GM23248 (cell line): ENCODE data around the gene PLCZ1. TPM values are rescaled to one million over a fixed set of nuclear protein-coding genes. Genes with fewer than 3 reads are reported as not detected.

Source experiments
- DNase-seq: peaks from one replicate; pipeline ENCODE4 v3.0.0-alpha.2; 2015
- H2AFZ ChIP-seq: fragments of 200-600 bp; sonication (generic); 2 replicates; pipeline ENCODE4 v1.6.1; 2016; ENCODE audit warnings: antibody characterized with exemption
- H3F3A ChIP-seq: fragments of 200-600 bp; sonication (generic); 2 replicates; pipeline ENCODE4 v1.6.1; 2016; ENCODE audit warnings: mild to moderate bottlenecking, antibody characterized with exemption, mixed run types; ENCODE audit not compliant: insufficient read depth
- H3K27ac ChIP-seq: fragments of 200-600 bp; sonication (generic); 2 replicates; pipeline ENCODE4 v1.5.1; 2016; ENCODE audit warnings: mild to moderate bottlenecking
- H3K27me3 ChIP-seq: fragments of 200-600 bp; sonication (generic); replicated peaks from 2 replicates; pipeline ENCODE4 v1.6.1; 2016; ENCODE audit warnings: mild to moderate bottlenecking; ENCODE audit not compliant: insufficient read depth
- H3K36me3 ChIP-seq: fragments of 200-600 bp; sonication (generic); 2 replicates; pipeline ENCODE4 v1.6.1; 2016; ENCODE audit warnings: low read depth, mild to moderate bottlenecking
- H3K4me1 ChIP-seq: fragments of 200-600 bp; sonication (generic); 2 replicates; pipeline ENCODE4 v1.6.1; 2016; ENCODE audit warnings: mild to moderate bottlenecking; ENCODE audit not compliant: insufficient read depth
- H3K4me2 ChIP-seq: fragments of 200-600 bp; sonication (generic); one replicate; pipeline ENCODE4 v1.6.1; 2016; ENCODE audit warnings: mild to moderate bottlenecking; ENCODE audit not compliant: unreplicated experiment
- H3K4me3 ChIP-seq: fragments of 200-600 bp; sonication (generic); 2 replicates; pipeline ENCODE4 v1.5.1; 2016; ENCODE audit warnings: mild to moderate bottlenecking
- H3K79me2 ChIP-seq: fragments of 200-600 bp; sonication (generic); 2 replicates; pipeline ENCODE4 v1.6.1; 2016; ENCODE audit warnings: mild to moderate bottlenecking; ENCODE audit not compliant: insufficient read depth
- H3K9ac ChIP-seq: fragments of 200-600 bp; sonication (generic); 2 replicates; pipeline ENCODE4 v1.6.1; 2016; ENCODE audit warnings: mild to moderate bottlenecking
- H3K9me2 ChIP-seq: fragments of 200-600 bp; sonication (generic); 2 replicates; pipeline ENCODE4 v1.6.1; 2016; ENCODE audit warnings: mixed run types, mild to moderate bottlenecking, moderate library complexity; ENCODE audit not compliant: insufficient read depth
- H3K9me3 ChIP-seq: fragments of 200-600 bp; sonication (generic); one replicate; pipeline ENCODE4 v1.6.1; 2017; ENCODE audit warnings: low read depth
- H4K20me1 ChIP-seq: fragments of 200-600 bp; sonication (generic); 2 replicates; pipeline ENCODE4 v1.6.0; 2016; ENCODE audit not compliant: insufficient read depth
- EZH2 ChIP-seq: fragments of 200-600 bp; sonication (generic); IDR thresholded peaks from 2 replicates; pipeline ENCODE4 v1.6.1; 2018; ENCODE audit warnings: antibody characterized with exemption, mild to moderate bottlenecking; ENCODE audit not compliant: insufficient read depth, poor library complexity, severe bottlenecking
- EZH2phosphoT487 ChIP-seq: fragments of 200-600 bp; sonication (generic); IDR thresholded peaks from 2 replicates; pipeline ENCODE4 v1.6.1; 2018; ENCODE audit warnings: antibody characterized with exemption, moderate library complexity, mild to moderate bottlenecking, low read depth; ENCODE audit not compliant: insufficient read depth
- WGBS, 2 experiments: methylation state at CpG; one replicate each; pipeline ENCODE4 v1.1.6; 2015 to 2017; ENCODE audit warnings: low lambda C conversion rate in 2 of 2, low coverage in 1 of 2; ENCODE audit errors: missing lambda C conversion rate in 2 of 2; 5-methylcytosine and 5-hydroxymethylcytosine counted together
- in situ Hi-C: fragments of 300-500 bp; cut with MboI; formaldehyde crosslinking; loops from 2 replicates; pipeline ENCODE4 v1.15.0; 2020
- polyA plus RNA-seq: library from polyadenylated mRNA; unstranded; fragments of >200 nt; fragmentation: Nextera tagmentation; extraction: Ambion mirVana; gene quantifications from 2 replicates; pipeline ENCODE4 v1.2.1, GENCODE V29; 2016
- total RNA-seq: library from RNA; depleted of rRNA; stranded (reverse); fragments of >200 nt; shearing (Covaris generic); gene quantifications from 2 replicates; pipeline ENCODE4 v1.2.3, GENCODE V29; 2014

Gene PLCZ1
- total and polyA plus RNA-seq, 2 experiments from 2014 or later = not detected

- no peak overlapping the region for H2AFZ ChIP-seq
- peak; percentile 90 for DNase-seq
- no peaks in the 10 kb centered on the region for H3K36me3 ChIP-seq
- no peak overlapping the region for H3K9ac ChIP-seq
- no peaks in the 10 kb centered on the region for H3K9me2 ChIP-seq
- H3K4me3 ChIP-seq = no peak overlapping the region
- peaks cover 27% of the 10 kb centered on the region for H3F3A ChIP-seq
- no peaks in the 10 kb centered on the region for H3K9me3 ChIP-seq
- peaks cover 45% of the 10 kb centered on the region for H3K4me1 ChIP-seq
- WGBS, 2 experiments = 40 to 45% methylated on average over 6 of the region's 6 CpGs
- in situ Hi-C loops = no loop called here
- peak overlapping the region; percentile 31; the same call in 1 of the 2 replicates for H3K27ac ChIP-seq
- no peak for TF ChIP-seq EZH2phosphoT487
- TF ChIP-seq EZH2 = no peak
- no peaks in the 10 kb centered on the region for H3K27me3 ChIP-seq
- no peaks in the 10 kb centered on the region for H3K79me2 ChIP-seq
- peak overlapping the region; percentile 31 for H3K4me2 ChIP-seq
- no peaks in the 10 kb centered on the region for H4K20me1 ChIP-seq
Observed at GRCh38 chr12:18752280-18752920, 14.6 kb upstream of the PLCZ1 start.

- no peak for DNase-seq
- in situ Hi-C loops = no loop called here
- Histone ChIP-seq H3K27me3 (no peaks in the 10 kb centered on the region), H3K9me3 (no peaks in the 10 kb centered on the region), H3K4me1 (peaks cover 50% of the 10 kb centered on the region), H3K9ac (no peak overlapping the region), H4K20me1 (no peaks in the 10 kb centered on the region), H3K27ac (no peak overlapping the region), H3K36me3 (no peaks in the 10 kb centered on the region), H3K79me2 (no peaks in the 10 kb centered on the region), H2AFZ (no peak overlapping the region), H3K4me3 (no peak overlapping the region), H3K4me2 (peak overlapping the region; percentile 31), H3F3A (peaks cover 30% of the 10 kb centered on the region), H3K9me2 (no peaks in the 10 kb centered on the region)
- 85 to 95% methylated on average over 2 of the region's 2 CpGs for WGBS, 2 experiments
- TF ChIP-seq EZH2 (no peak), EZH2phosphoT487 (no peak)
Observed at GRCh38 chr12:18751866-18752265, 14.1 kb upstream of the PLCZ1 start.

GRCh38 chr12:18750085-18750484, 12.3 kb upstream of the PLCZ1 start:
- WGBS, 2 experiments = 93 to 94% methylated on average over 1 of the region's 1 CpG
- Histone ChIP-seq H3K9ac (no peak overlapping the region), H3F3A (peaks cover 30% of the 10 kb centered on the region), H3K9me2 (no peaks in the 10 kb centered on the region), H3K4me1 (peaks cover 53% of the 10 kb centered on the region), H3K27me3 (no peaks in the 10 kb centered on the region), H3K4me2 (peak overlapping the region; percentile 19), H3K36me3 (no peaks in the 10 kb centered on the region), H3K9me3 (no peaks in the 10 kb centered on the region), H3K79me2 (no peaks in the 10 kb centered on the region), H2AFZ (no peak overlapping the region), H3K27ac (no peak overlapping the region), H4K20me1 (no peaks in the 10 kb centered on the region), H3K4me3 (no peak overlapping the region)
- TF ChIP-seq EZH2phosphoT487 (no peak), EZH2 (no peak)
- in situ Hi-C loops = no loop called here
- peak; percentile 20 for DNase-seq

- Histone ChIP-seq H3K4me2 (peak overlapping the region; percentile 19), H3K27me3 (no peaks in the 10 kb centered on the region), H3K9ac (no peak overlapping the region), H3K4me1 (peaks cover 53% of the 10 kb centered on the region), H2AFZ (no peak overlapping the region), H3K9me2 (no peaks in the 10 kb centered on the region), H4K20me1 (no peaks in the 10 kb centered on the region), H3K4me3 (no peak overlapping the region), H3K27ac (peak overlapping the region; percentile 59), H3K36me3 (no peaks in the 10 kb centered on the region), H3K79me2 (no peaks in the 10 kb centered on the region), H3F3A (peaks cover 30% of the 10 kb centered on the region), H3K9me3 (no peaks in the 10 kb centered on the region)
- WGBS, 2 experiments = 17 to 21% methylated on average over 4 of the region's 4 CpGs
- in situ Hi-C loops = no loop called here
- TF ChIP-seq EZH2 (no peak), EZH2phosphoT487 (no peak)
- peak; percentile 40 for DNase-seq
Observed at GRCh38 chr12:18749386-18749957, 11.7 kb upstream of the PLCZ1 start.
